OCI-LY3 (cell line): ENCODE measurements around the gene DAP3.
"Not testable (repeated sequence)": the region's sequence is repeated elsewhere in the genome, so short reads cannot be mapped to it uniquely, and the experiment has no call there.

Experiments used
- H2AFZ ChIP-seq: fragments of 200-600, 300-600 bp; shearing (Covaris generic); 2 replicates; pipeline ENCODE4 v1.6.0; 2014; ENCODE audit warnings: antibody characterized with exemption, low read depth, low read length
- H3K27ac ChIP-seq: fragments of 200-600, 300-600 bp; sonication (generic); 2 replicates; pipeline ENCODE4 v1.5.1; 2014; ENCODE audit warnings: mild to moderate bottlenecking, low read length, moderate library complexity, mixed read lengths
- H3K27me3 ChIP-seq: fragments of 200-600, 300-600 bp; sonication (generic); 2 replicates; pipeline ENCODE4 v1.6.1; 2014; ENCODE audit warnings: low read depth, low read length, mixed read lengths
- H3K36me3 ChIP-seq: fragments of 200-600, 300-600 bp; sonication (generic); replicated peaks from 2 replicates; pipeline ENCODE3; 2014; ENCODE audit warnings: low read depth, low read length, mixed read lengths
- H3K4me1 ChIP-seq: fragments of 300-600, 200-600 bp; sonication (generic); 2 replicates; pipeline ENCODE4 v1.6.1; 2014; ENCODE audit warnings: low read length, mixed read lengths
- H3K4me2 ChIP-seq: fragments of 200-600, 300-600 bp; sonication (generic); 2 replicates; pipeline ENCODE4 v1.6.1; 2014; ENCODE audit warnings: low read length, mixed read lengths
- H3K4me3 ChIP-seq: fragments of 300-600, 200-600 bp; sonication (generic); 2 replicates; pipeline ENCODE4 v1.5.1; 2014; ENCODE audit warnings: antibody characterized with exemption, mild to moderate bottlenecking, low read length, moderate library complexity
- H3K79me2 ChIP-seq: fragments of 300-600, 200-600 bp; shearing (Covaris generic); 2 replicates; pipeline ENCODE4 v1.6.1; 2014; ENCODE audit warnings: mild to moderate bottlenecking, low read length, mixed read lengths
- H3K9ac ChIP-seq: fragments of 300-600, 200-600 bp; shearing (Covaris generic); 2 replicates; pipeline ENCODE4 v1.6.0; 2014; ENCODE audit warnings: mild to moderate bottlenecking, low read length, moderate library complexity
- H3K9me3 ChIP-seq: fragments of 200-600, 300-600 bp; shearing (Covaris generic); 2 replicates; pipeline ENCODE4 v1.6.1; 2014; ENCODE audit warnings: low read length, mixed read lengths; ENCODE audit not compliant: insufficient read depth
- H4K20me1 ChIP-seq: fragments of 200-600, 300-600 bp; sonication (generic); 2 replicates; pipeline ENCODE4 v1.6.1; 2016; ENCODE audit warnings: low read length, mixed read lengths; ENCODE audit not compliant: insufficient read depth
- CTCF ChIP-seq: fragments of 200-600, 300-600 bp; sonication (generic); IDR thresholded peaks from 2 replicates; pipeline ENCODE4 v1.5.1; 2014; ENCODE audit warnings: antibody characterized with exemption, low read length, low read depth
- EZH2phosphoT487 ChIP-seq: fragments of 200-600 bp; shearing (Covaris generic); IDR thresholded peaks from 2 replicates; pipeline ENCODE4 v1.6.1; 2018; ENCODE audit warnings: antibody characterized with exemption, mixed run types, low read depth

The DAP3 gene

GRCh38 chr1:155689081-155689607, at the start of gene DAP3:
Gene DAP3, plus strand, starts transcription at chr1:155689091. Its CDS starts 20,689 bp downstream, at chr1:155709780.
- peak within 1 kb of the TSS; percentile 61 for H3K27ac ChIP-seq
- H2AFZ ChIP-seq, result peak within 1 kb of the TSS; percentile 77; the same call in 1 of the 2 replicates
- peak within 1 kb of the TSS; percentile 73 for H3K9ac ChIP-seq
- peaks cover 98% of the 10 kb centered on the region for H3K79me2 ChIP-seq
- peak within 1 kb of the TSS; percentile 75 for H3K4me3 ChIP-seq
- peaks cover 34% of the 10 kb centered on the region for H3K36me3 ChIP-seq
- H3K9me3 ChIP-seq, H3K27me3 ChIP-seq: not testable (repeated sequence)
- peaks cover 26% of the 10 kb centered on the region for H4K20me1 ChIP-seq
- peak within 1 kb of the TSS; percentile 63 for H3K4me2 ChIP-seq
- H3K4me1 ChIP-seq, result peaks cover 13% of the 10 kb centered on the region

- Histone ChIP-seq H3K4me3 (no peak overlapping the region), H2AFZ (no peak overlapping the region), H4K20me1 (no peaks in the 10 kb centered on the region), H3K4me2 (no peak overlapping the region), H3K4me1 (peaks cover 8% of the 10 kb centered on the region), H3K79me2 (no peaks in the 10 kb centered on the region), H3K9ac (no peak overlapping the region), H3K27ac (no peak overlapping the region), H3K9me3 (peaks cover 18% of the 10 kb centered on the region), H3K36me3 (peaks cover 9% of the 10 kb centered on the region), H3K27me3 (no peaks in the 10 kb centered on the region)
- TF ChIP-seq CTCF, result no peak
- no peak for TF ChIP-seq EZH2phosphoT487
These were observed 48.5 kb upstream of the DAP3 start for GRCh38 chr1:155640367-155640766.

GRCh38 chr1:155642559-155643180, 46.2 kb upstream of the DAP3 start:
- not testable (repeated sequence) for H4K20me1 ChIP-seq, H3K27ac ChIP-seq, H3K9ac ChIP-seq, H3K27me3 ChIP-seq, H3K4me3 ChIP-seq, H3K79me2 ChIP-seq, H3K36me3 ChIP-seq, H3K4me2 ChIP-seq, H2AFZ ChIP-seq, H3K4me1 ChIP-seq
- peaks cover 18% of the 10 kb centered on the region for H3K9me3 ChIP-seq

- Histone ChIP-seq H2AFZ (no peak overlapping the region), H3K9ac (no peak overlapping the region), H3K79me2 (no peaks in the 10 kb centered on the region), H3K9me3 (peaks cover 18% of the 10 kb centered on the region), H3K4me2 (no peak overlapping the region), H3K27me3 (no peaks in the 10 kb centered on the region), H3K36me3 (peaks cover 9% of the 10 kb centered on the region), H3K4me3 (no peak overlapping the region), H3K27ac (no peak overlapping the region), H4K20me1 (no peaks in the 10 kb centered on the region), H3K4me1 (no peaks in the 10 kb centered on the region)
- TF ChIP-seq CTCF (no peak), EZH2phosphoT487 (no peak)
These were observed 45.7 kb upstream of the DAP3 start for GRCh38 chr1:155643230-155643629.

- H2AFZ ChIP-seq, result no peak overlapping the region
- H3K4me1 ChIP-seq, result peaks cover 8% of the 10 kb centered on the region
- no peaks in the 10 kb centered on the region for H3K79me2 ChIP-seq
- peaks cover 18% of the 10 kb centered on the region for H3K9me3 ChIP-seq
- no peaks in the 10 kb centered on the region for H4K20me1 ChIP-seq
- no peak for TF ChIP-seq EZH2phosphoT487
- TF ChIP-seq CTCF, result no peak
- no peak overlapping the region for H3K27ac ChIP-seq
- no peak overlapping the region for H3K4me2 ChIP-seq
- H3K36me3 ChIP-seq, result peaks cover 12% of the 10 kb centered on the region
- no peak overlapping the region for H3K4me3 ChIP-seq
- no peak overlapping the region for H3K9ac ChIP-seq
- no peaks in the 10 kb centered on the region for H3K27me3 ChIP-seq
These were observed 43.8 kb upstream of the DAP3 start for GRCh38 chr1:155645034-155645598.
